ENCODE results near the gene EXOSC10. TPM values are rescaled to one million over a fixed set of nuclear protein-coding genes. Genes with fewer than 3 reads are reported as not detected.

Gene EXOSC10
- polyA plus RNA-seq, 1 of the 3 experiments (the other 2 are of a cell fraction): 62.5 TPM

DNA sequence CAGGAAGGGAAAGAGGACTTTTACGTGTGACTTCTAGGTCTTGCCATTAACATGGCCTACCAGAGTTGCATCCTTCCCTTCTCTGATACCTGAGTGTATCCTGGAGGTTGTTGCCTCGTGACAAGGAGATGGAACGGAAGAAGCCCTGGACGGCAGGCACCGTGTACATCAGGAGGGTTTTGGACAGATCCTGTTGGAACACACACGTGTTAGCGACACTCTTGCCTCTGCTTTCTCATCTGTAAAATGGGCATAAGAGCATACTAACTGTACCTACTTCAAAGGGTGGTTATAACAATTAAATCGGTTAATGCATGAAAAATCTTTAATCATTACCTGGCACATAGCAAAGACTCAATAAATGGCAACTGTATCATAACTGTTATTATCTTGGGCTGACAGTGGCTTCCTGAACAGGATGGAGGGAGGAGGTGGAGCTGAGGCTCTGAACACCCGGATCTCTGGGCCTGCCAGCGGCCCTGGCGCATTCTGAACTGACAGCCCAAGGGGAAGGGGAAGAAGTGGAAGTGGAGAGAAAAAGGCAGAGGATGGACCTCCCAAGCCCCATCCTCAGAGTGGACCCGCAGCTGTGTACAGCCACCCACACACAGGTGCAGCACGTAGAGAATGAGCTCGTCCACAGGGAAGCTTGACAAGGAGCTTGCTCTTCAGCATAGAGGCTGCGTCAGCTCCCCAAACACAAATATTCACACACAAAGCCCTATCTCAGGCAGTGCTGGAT is 30.2 kb upstream of the EXOSC10 start:
- no peak overlapping the region for H3K4me2 ChIP-seq
- H3K27me3 ChIP-seq (ENCODE audit: insufficient read depth): no peaks in the 10 kb centered on the region
- POLR2A ChIA-PET: no interaction called here
- H3K9me3 ChIP-seq: no peaks in the 10 kb centered on the region
- no peak overlapping the region for H2AFZ ChIP-seq (ENCODE audit: low read depth)
- H3K27ac ChIP-seq (ENCODE audit: low read depth in 2 of 2, low read length in 1 of 2): no peak overlapping the region
- CTCF ChIA-PET: interaction anchor here (1.1 kb wide), 1 partner anchor 22 kb away, joined by 3 read pairs; no protein-coding TSS in a partner anchor
- peaks cover 3% of the 10 kb centered on the region; the same call in 1 of the 2 replicates for H4K20me1 ChIP-seq (ENCODE audit: insufficient read depth)
- no peak for TF ChIP-seq RXRA (IDR thresholded peaks at IDR 0.05; ENCODE audit: borderline replicate concordance, low read depth)
- no peak for TF ChIP-seq NRF1 (IDR thresholded peaks at IDR 0.05; ENCODE audit: low read depth, low read length)
- TF ChIP-seq RCOR1 (IDR thresholded peaks at IDR 0.05; ENCODE audit: low read length): no peak
- no peak for TF ChIP-seq TCF12 (IDR thresholded peaks at IDR 0.05)
- no peak for TF ChIP-seq POLR2AphosphoS5 (IDR thresholded peaks at IDR 0.05; ENCODE audit: low read depth, low read length)
- TF ChIP-seq, protein P1, sequence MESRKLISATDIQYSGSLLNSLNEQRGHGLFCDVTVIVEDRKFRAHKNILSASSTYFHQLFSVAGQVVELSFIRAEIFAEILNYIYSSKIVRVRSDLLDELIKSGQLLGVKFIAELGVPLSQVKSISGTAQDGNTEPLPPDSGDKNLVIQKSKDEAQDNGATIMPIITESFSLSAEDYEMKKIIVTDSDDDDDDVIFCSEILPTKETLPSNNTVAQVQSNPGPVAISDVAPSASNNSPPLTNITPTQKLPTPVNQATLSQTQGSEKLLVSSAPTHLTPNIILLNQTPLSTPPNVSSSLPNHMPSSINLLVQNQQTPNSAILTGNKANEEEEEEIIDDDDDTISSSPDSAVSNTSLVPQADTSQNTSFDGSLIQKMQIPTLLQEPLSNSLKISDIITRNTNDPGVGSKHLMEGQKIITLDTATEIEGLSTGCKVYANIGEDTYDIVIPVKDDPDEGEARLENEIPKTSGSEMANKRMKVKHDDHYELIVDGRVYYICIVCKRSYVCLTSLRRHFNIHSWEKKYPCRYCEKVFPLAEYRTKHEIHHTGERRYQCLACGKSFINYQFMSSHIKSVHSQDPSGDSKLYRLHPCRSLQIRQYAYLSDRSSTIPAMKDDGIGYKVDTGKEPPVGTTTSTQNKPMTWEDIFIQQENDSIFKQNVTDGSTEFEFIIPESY (IDR thresholded peaks at IDR 0.05; ENCODE audit: borderline replicate concordance, low read depth): no peak
- no peak for TF ChIP-seq SMC3 (IDR thresholded peaks at IDR 0.05; ENCODE audit: low read depth, low read length)
- TF ChIP-seq RFX5 (IDR thresholded peaks at IDR 0.05; ENCODE audit: low read length): no peak
- TF ChIP-seq MXI1 (IDR thresholded peaks at IDR 0.05; ENCODE audit: low read depth, low read length): no peak
- no peak for TF ChIP-seq JUND (IDR thresholded peaks at IDR 0.05)
- TF ChIP-seq, protein P2, sequence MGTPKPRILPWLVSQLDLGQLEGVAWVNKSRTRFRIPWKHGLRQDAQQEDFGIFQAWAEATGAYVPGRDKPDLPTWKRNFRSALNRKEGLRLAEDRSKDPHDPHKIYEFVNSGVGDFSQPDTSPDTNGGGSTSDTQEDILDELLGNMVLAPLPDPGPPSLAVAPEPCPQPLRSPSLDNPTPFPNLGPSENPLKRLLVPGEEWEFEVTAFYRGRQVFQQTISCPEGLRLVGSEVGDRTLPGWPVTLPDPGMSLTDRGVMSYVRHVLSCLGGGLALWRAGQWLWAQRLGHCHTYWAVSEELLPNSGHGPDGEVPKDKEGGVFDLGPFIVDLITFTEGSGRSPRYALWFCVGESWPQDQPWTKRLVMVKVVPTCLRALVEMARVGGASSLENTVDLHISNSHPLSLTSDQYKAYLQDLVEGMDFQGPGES (IDR thresholded peaks at IDR 0.05; ENCODE audit: low read depth, low read length): no peak
- TF ChIP-seq, protein P3, sequence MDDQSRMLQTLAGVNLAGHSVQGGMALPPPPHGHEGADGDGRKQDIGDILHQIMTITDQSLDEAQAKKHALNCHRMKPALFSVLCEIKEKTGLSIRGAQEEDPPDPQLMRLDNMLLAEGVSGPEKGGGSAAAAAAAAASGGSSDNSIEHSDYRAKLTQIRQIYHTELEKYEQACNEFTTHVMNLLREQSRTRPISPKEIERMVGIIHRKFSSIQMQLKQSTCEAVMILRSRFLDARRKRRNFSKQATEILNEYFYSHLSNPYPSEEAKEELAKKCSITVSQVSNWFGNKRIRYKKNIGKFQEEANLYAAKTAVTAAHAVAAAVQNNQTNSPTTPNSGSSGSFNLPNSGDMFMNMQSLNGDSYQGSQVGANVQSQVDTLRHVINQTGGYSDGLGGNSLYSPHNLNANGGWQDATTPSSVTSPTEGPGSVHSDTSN (IDR thresholded peaks at IDR 0.05): no peak
- TF ChIP-seq EZH2phosphoT487 (IDR thresholded peaks at IDR 0.05; ENCODE audit: borderline replicate concordance, low read depth): no peak
- TF ChIP-seq, protein P4, sequence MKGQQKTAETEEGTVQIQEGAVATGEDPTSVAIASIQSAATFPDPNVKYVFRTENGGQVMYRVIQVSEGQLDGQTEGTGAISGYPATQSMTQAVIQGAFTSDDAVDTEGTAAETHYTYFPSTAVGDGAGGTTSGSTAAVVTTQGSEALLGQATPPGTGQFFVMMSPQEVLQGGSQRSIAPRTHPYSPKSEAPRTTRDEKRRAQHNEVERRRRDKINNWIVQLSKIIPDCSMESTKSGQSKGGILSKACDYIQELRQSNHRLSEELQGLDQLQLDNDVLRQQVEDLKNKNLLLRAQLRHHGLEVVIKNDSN (IDR thresholded peaks at IDR 0.05; ENCODE audit: borderline replicate concordance, low read depth): no peak
- no peak for TF ChIP-seq EP300 (IDR thresholded peaks at IDR 0.05; ENCODE audit: borderline replicate concordance in 1 of 2, low read depth in 1 of 2, low read length in 1 of 2)
- no peak for TF ChIP-seq ELF1 (IDR thresholded peaks at IDR 0.05)
- no peak for TF ChIP-seq TEAD4 (IDR thresholded peaks at IDR 0.05; ENCODE audit: borderline replicate concordance, insufficient read depth)
- no peak for TF ChIP-seq FOSL2 (IDR thresholded peaks at IDR 0.05; ENCODE audit: borderline replicate concordance, low read depth)
- no peak for TF ChIP-seq SIN3A (IDR thresholded peaks at IDR 0.05; ENCODE audit: borderline replicate concordance, low read depth, low read length)
- no peak for TF ChIP-seq CHD2 (IDR thresholded peaks at IDR 0.05; ENCODE audit: low read length, partially characterized antibody)
- WGBS (ENCODE audit: low lambda C conversion rate): 95% methylated on average over 14 of the region's 15 CpGs
- no peaks in the 10 kb centered on the region for H3K79me2 ChIP-seq (ENCODE audit: insufficient read depth)
- no peak overlapping the region for H3K4me3 ChIP-seq (ENCODE audit: low read depth in 2 of 2, low read length in 1 of 2)
- peaks cover 7% of the 10 kb centered on the region for H3F3A ChIP-seq (replicated peaks; ENCODE audit: insufficient read depth)
- peaks cover 50 to 81% of the 10 kb centered on the region in 2 experiments for H3K36me3 ChIP-seq (replicated peaks in 1 of 2; ENCODE audit: control insufficient read depth in 1 of 2, insufficient read depth in 2 of 2, low read length in 1 of 2)
- no peak overlapping the region for H3K9ac ChIP-seq
- H3K4me1 ChIP-seq (ENCODE audit: control insufficient read depth in 1 of 2, insufficient read depth in 2 of 2, low read depth in 1 of 2, low read length in 1 of 2): peaks cover 8 to 27% of the 10 kb centered on the region in 2 experiments
- no peak for DNase-seq
- no peaks in the 10 kb centered on the region for H3K9me2 ChIP-seq
